ENCODE data around the gene SLC25A33.

SLC25A33 gene

GRCh38 chr1:9628541-9629444, 89.5 kb downstream of the SLC25A33 start:
- DNase-seq: peak; percentile 73

- DNase-seq: peak; percentile 77
These were observed 90.4 kb downstream of the SLC25A33 start for GRCh38 chr1:9629445-9630201.

- peak; percentile 20 for DNase-seq
These were observed 91.3 kb downstream of the SLC25A33 start for GRCh38 chr1:9630331-9631111.

- no peak for DNase-seq
These were observed 92.3 kb downstream of the SLC25A33 start for GRCh38 chr1:9631613-9632012.

GRCh38 chr1:9633493-9633892, 94.2 kb downstream of the SLC25A33 start:
- DNase-seq: no peak

GRCh38 chr1:9634582-9634981, 95.3 kb downstream of the SLC25A33 start:
- no peak for DNase-seq

All from CD4-positive, alpha-beta T cell treated with Interleukin-12 subunit alpha and Interleukin-12 subunit beta, for 1 hour (primary cell).